G401.6 (cell line): ENCODE measurements around the gene FUOM.

Experiments
- FAIRE-seq: peaks from 2 replicates; lab custom pipeline; 2012; peaks lifted over from hg19 to GRCh38; lab: Jason Lieb, UNC

FUOM gene

DNA sequence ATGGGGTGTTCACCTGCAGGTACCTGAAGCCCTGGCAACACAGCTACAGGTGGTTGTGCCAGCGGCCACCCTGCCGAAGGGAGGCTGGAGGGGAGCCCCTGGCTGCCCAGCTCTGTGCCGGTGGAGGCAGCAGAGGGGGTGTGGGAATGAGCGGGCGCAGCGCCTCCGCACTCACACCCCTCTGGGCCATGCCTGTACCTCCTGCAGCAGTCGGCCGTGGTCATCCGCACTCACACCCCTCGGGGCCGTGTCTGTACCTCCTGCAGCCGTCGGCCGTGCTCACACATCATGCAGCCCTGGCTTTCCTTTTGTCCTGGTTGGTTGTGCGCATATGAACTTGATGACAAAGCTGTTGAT is 47.4 kb downstream of the FUOM start:
- FAIRE-seq = no peak

DNA sequence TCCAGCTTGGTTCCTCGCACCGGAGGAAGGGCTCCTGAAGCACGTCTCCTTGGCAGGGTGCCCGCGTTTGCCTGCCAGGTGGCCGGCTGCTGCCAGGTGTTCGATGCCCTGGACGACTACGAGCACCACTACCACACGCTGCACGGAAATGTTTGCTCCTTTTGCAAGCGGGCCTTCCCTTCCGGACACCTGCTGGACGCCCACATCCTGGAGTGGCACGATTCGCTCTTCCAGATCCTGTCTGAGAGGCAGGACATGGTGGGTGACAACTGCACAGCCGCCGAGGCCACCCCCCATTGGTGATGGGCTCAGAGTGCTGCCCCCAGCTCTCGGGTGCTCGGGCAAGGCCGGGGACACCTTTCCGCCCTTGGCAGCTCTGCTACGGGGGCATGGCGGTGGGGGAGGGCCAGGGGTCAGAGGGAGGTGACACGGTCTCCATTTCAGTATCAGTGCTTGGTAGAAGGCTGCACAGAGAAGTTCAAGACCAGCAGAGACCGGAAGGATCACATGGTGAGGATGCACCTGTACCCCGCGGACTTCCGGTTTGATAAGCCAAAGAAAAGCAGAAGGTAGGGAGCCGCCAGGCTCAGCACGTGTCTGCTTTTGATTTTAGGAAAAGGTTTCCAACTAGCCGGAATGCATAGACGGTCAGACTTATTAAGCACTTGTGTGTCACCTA is 48.0 kb downstream of the FUOM start:
- no peak for FAIRE-seq

DNA sequence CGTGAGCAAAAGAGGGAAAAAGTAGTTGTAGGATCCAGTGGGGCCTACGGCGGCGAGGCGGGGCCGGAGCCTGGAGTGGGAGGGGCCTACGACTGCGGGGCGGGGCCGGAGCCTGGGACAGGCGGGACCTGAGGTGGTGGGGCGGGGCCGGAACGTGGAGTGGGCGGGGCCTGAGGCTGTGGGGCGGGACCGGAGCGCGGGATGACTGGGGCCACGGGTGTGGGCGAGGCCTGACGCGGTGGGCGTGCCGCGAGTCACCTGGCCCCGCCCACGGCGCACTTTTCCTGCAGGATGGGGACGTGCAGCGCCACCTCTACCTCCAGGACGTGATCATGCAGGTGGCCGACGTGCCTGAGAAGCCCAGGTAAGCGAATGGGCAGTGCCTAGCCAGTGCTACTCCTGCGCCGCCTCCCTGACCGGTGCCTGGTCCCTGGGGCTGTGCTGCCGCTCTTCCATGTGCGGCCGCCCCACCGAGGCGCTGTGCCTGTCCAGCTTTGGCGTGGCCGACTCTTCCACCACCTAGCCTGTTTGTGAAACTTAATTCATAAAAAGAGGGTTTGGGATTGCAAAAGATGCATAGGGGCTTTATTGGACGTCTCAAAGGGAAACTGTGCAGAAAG is 48.6 kb downstream of the FUOM start:
- FAIRE-seq = no peak

DNA sequence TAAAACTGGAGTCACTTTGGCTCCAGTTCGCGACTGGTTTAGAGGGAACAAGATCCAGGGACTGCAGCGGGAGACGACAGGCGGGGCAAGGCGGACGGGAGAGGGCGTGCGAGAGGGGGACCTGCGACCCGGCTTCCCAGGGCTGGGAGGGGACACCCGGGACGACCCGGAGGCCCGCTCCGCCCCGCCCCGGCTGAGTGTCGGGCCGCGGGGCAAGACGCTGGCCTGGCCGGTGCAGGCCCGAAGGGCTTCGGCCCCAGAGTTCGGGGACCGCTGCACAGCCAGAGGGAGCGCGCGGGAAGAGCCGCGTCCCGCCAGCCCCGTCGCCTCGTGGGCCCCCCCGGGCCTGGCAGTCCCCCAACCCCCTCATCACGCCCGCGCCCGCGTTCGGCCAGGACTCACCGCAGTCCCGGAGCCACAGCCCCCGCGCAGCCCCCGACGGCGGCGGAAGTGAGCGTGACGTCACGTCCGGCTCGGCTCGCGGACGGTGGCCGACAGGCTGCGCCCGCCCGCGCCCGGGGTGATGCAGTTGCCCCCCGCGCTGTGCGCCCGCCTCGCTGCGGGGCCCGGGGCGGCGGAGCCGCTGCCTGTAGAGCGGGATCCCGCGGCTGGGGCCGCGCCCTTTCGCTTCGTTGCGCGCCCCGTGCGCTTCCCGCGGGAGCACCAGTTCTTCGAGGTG is 49.3 kb downstream of the FUOM start, which contains the start of the genes TUBGCP2 and ZNF511:
TUBGCP2 (minus strand) TSS at position 452 of the 679 bp plus-strand sequence. CDS start 5,931 bp downstream, outside the sequence.
ZNF511 (plus strand) TSS at position 494 of the 679 bp plus-strand sequence; CDS start at position 524, 30 bp downstream.
- FAIRE-seq = no peak

DNA sequence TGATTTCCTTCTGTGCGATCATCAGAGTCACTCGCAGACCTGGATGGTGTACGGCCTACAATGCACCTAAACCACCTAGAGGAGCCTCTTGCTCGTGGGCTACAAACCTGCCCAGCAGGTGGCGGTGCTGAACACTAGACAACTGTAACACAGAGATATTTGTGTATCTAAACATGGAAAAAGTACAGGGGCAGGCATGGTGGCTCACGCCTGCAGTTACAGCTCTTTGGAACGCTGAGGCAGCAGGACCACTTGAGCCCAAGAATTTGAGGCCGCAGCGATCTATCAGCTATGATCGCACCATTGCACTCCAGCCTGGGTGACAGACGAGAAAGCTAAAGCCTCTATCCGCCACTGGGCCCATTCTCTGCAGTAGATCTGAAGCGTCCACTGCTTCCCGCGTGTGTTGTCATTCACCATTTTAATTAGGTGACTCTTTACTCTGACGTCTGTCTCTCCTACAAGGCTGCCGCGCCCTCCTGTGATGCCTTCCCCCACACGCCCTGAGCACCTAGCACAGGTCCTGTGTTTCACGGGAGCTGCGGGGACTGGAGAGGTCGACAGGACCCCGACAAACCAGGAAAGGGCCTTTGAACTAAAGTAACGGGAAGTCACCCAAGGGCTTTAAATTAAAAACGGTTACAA is 49.9 kb downstream of the FUOM start:
- peak; percentile 42 for FAIRE-seq

DNA sequence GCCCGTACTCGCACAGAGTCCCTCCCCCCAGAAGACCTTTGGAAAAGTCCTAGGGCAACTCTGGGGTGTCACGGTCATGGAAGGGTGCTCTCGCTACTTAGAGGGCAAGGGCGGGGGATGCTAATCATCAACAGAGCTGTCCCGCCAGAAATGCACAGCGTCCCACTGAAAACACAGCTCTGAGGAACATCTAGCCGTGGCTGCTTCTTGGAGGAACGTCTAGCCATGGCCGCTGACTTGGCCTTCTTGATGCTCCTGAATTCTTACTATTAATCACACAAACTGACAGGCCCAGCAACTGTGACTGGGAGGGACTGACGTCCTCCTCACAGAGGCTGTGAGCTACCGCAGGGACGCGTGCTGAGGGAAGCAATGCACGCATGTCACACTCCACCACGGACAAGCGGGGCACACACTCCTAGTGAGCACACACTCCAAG is 50.9 kb downstream of the FUOM start:
- FAIRE-seq = no peak

DNA sequence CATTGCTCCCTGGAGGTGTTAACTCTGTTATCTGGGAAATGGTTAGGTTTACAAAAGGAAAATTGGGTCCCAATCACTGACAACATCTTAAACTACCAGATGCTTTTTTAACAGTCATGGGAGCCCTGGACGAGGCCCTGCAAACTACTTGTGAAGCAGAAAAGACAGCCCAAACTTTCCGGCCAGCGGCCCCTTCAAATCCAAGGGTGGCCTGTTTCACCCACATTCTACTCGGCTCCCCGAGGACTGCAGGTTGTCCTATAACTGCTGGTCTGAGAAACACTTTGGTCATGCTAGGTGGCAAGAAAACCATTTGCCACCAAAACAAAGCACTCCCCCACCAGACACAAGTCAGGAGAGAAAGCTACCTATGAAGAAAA is 51.7 kb downstream of the FUOM start:
- FAIRE-seq = no peak
